ENCODE results near the gene GMPR2. TPM values are rescaled to one million over a fixed set of nuclear protein-coding genes. Genes with fewer than 3 reads are reported as not detected.

Gene GMPR2
- total RNA-seq, 5 donors from 2014 or later (not counting 1 experiment from before 2014, with no cell fraction given): 53.8 to 81.2 (median 64.0) TPM

DNA sequence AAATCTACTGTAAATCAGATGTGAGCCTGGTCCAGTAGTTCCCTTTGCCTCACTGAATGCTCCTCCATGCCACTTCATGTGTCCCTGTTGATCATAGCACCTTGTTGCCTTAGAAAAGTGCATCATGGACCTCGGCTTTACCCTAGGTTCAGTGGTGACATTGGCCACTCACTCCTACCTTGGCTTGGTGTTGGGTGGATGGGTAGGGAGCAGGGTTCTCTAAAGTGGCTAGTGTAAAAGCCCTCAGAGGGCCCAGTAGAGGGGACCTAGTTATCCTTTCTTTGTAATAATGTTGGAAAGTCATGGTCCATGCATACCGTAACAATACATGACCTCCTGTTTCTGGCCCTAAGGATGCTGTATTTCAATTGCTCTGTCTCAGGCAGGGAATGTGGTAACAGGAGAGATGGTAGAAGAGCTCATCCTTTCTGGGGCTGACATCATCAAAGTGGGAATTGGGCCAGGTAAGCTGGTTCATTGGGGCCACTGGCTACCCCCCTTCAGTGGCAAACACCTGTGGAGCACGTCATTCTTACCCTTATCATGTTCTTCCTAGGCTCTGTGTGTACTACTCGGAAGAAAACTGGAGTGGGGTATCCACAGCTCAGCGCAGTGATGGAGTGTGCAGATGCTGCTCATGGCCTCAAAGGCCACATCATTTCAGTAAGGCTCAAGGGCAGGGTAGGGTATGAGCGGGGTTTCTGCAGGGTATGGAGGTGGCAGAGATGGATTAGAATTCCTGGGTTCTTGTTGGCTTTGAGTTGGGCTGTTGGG, 4.1 kb downstream of the GMPR2 start:
- CTCF ChIA-PET: no interaction called here
- no peak overlapping the region for H3K4me3 ChIP-seq (ENCODE audit: control insufficient read depth in 1 of 2, extremely low read depth in 1 of 2, low read length in 1 of 2)
- peaks cover 11 to 67% of the 10 kb centered on the region in 2 donors for H3K36me3 ChIP-seq (ENCODE audit: control insufficient read depth in 2 of 2, extremely low read depth in 1 of 2, insufficient read depth in 1 of 2, low read length in 1 of 2)
- H3K9me3 ChIP-seq: no peaks in the 10 kb centered on the region
- no peak overlapping the region for H3K4me3 Mint-ChIP-seq
- no peak overlapping the region for H3K27ac ChIP-seq (ENCODE audit: low read length)
- 100% methylated on average over 2 of the region's 6 CpGs for WGBS (ENCODE audit: insufficient coverage)
- no peak for DNase-seq
- no peak for ATAC-seq (replicated peaks in 1 of 4)
- no peaks in the 10 kb centered on the region for H3K27me3 Mint-ChIP-seq
- peaks cover 54% of the 10 kb centered on the region for H3K36me3 Mint-ChIP-seq
- peaks cover 34 to 53% of the 10 kb centered on the region in 2 experiments for H3K4me1 ChIP-seq (ENCODE audit: control insufficient read depth in 1 of 2, extremely low read depth in 1 of 2, insufficient read depth in 2 of 2, low read length in 2 of 2)
- POLR2A ChIA-PET: interaction anchor here (0.5 to 0.6 kb wide), 2 partner anchors 46 to 122 kb away, joined by 3 to 5 read pairs; partner anchors contain the start of genes DCAF11 (in 1 of the 2) and NRL (in 1 of the 2)
- no peak overlapping the region for H3K27ac Mint-ChIP-seq
- H3K9me3 Mint-ChIP-seq: no peaks in the 10 kb centered on the region
- H3K27me3 ChIP-seq (replicated peaks in 1 of 2; ENCODE audit: control insufficient read depth in 2 of 2, extremely low read depth in 1 of 2, insufficient read depth in 2 of 2, low read length in 1 of 2): no peaks in the 10 kb centered on the region
- H3K4me1 Mint-ChIP-seq: peaks cover 74 to 84% (median 84%) of the 10 kb centered on the region in 3 donors

GRCh38 chr14:24237463-24237955, 4.8 kb downstream of the GMPR2 start:
- Mint-ChIP-seq H3K36me3 (peaks cover 54% of the 10 kb centered on the region), H3K9me3 (no peaks in the 10 kb centered on the region)

GRCh38 chr14:24238123-24238522, 5.4 kb downstream of the GMPR2 start:
- no peak for ATAC-seq (replicated peaks in 1 of 4)
- H3K9me3 ChIP-seq: no peaks in the 10 kb centered on the region
- Mint-ChIP-seq H3K27ac (peak overlapping the region; percentile 7 to 84), H3K27me3 (no peaks in the 10 kb centered on the region), H3K4me1 (peaks cover 80 to 85% (median 83%) of the 10 kb centered on the region in 3 donors), H3K36me3 (peaks cover 54% of the 10 kb centered on the region), H3K4me3 (no peak overlapping the region), H3K9me3 (no peaks in the 10 kb centered on the region)
- H3K4me1 ChIP-seq (ENCODE audit: control insufficient read depth in 1 of 2, extremely low read depth in 1 of 2, insufficient read depth in 2 of 2, low read length in 2 of 2): peaks cover 33 to 53% of the 10 kb centered on the region in 2 experiments
- 96% methylated on average over 3 of the region's 5 CpGs for WGBS (ENCODE audit: insufficient coverage)
- DNase-seq: no peak
- H3K36me3 ChIP-seq (ENCODE audit: control insufficient read depth in 2 of 2, extremely low read depth in 1 of 2, insufficient read depth in 1 of 2, low read length in 1 of 2): peaks cover 11 to 67% of the 10 kb centered on the region in 2 donors
- ChIA-PET CTCF (interaction anchor here in 1 of 2 donors (0.7 kb wide), 1 partner anchor 194 kb away, joined by 3 read pairs; no protein-coding TSS in a partner anchor), POLR2A (interaction anchor here in 1 of 2 donors (0.5 to 0.6 kb wide), 2 partner anchors 9 to 204 kb away, joined by 3 to 6 read pairs; partner anchors contain the start of gene SDR39U1)
- no peak overlapping the region for H3K27ac ChIP-seq (ENCODE audit: low read length)
- no peaks in the 10 kb centered on the region for H3K27me3 ChIP-seq (replicated peaks in 1 of 2; ENCODE audit: control insufficient read depth in 2 of 2, extremely low read depth in 1 of 2, insufficient read depth in 2 of 2, low read length in 1 of 2)
- H3K4me3 ChIP-seq (ENCODE audit: control insufficient read depth in 1 of 2, extremely low read depth in 1 of 2, low read length in 1 of 2): no peak overlapping the region

More at GRCh38 chr14:24237463-24237955, 4.8 kb downstream of the GMPR2 start:
- ChIA-PET POLR2A (interaction anchor here in 1 of 2 donors (0.6 kb wide), 1 partner anchor 205 kb away, joined by 6 read pairs; the partner anchor contains the start of gene SDR39U1), CTCF (no interaction called here)
- H3K27me3 ChIP-seq (replicated peaks in 1 of 2; ENCODE audit: control insufficient read depth in 2 of 2, extremely low read depth in 1 of 2, insufficient read depth in 2 of 2, low read length in 1 of 2): no peaks in the 10 kb centered on the region
- no peak for ATAC-seq (replicated peaks in 1 of 4)
- peaks cover 11 to 67% of the 10 kb centered on the region in 2 donors for H3K36me3 ChIP-seq (ENCODE audit: control insufficient read depth in 2 of 2, extremely low read depth in 1 of 2, insufficient read depth in 1 of 2, low read length in 1 of 2)
- Mint-ChIP-seq H3K27ac (no peak overlapping the region), H3K4me1 (peaks cover 79 to 86% (median 86%) of the 10 kb centered on the region in 3 donors), H3K4me3 (peak overlapping the region in 1 of 3 donors; percentile 9), H3K27me3 (no peaks in the 10 kb centered on the region)
- H3K27ac ChIP-seq (ENCODE audit: low read length): no peak overlapping the region
- no peaks in the 10 kb centered on the region for H3K9me3 ChIP-seq
- WGBS (ENCODE audit: insufficient coverage): 95% methylated on average over 2 of the region's 2 CpGs
- no peak for DNase-seq
- no peak overlapping the region for H3K4me3 ChIP-seq (ENCODE audit: control insufficient read depth in 1 of 2, extremely low read depth in 1 of 2, low read length in 1 of 2)
- H3K4me1 ChIP-seq (ENCODE audit: control insufficient read depth in 1 of 2, extremely low read depth in 1 of 2, insufficient read depth in 2 of 2, low read length in 2 of 2): peaks cover 35 to 54% of the 10 kb centered on the region in 2 experiments

- ATAC-seq (replicated peaks in 1 of 4) (no peak), DNase-seq (no peak)
- H3K36me3 Mint-ChIP-seq: peaks cover 54% of the 10 kb centered on the region
- no peak overlapping the region for H3K27ac ChIP-seq (ENCODE audit: low read length)
- H3K27ac Mint-ChIP-seq: peak overlapping the region; percentile 62 to 84
- H3K4me1 ChIP-seq (ENCODE audit: control insufficient read depth in 1 of 2, extremely low read depth in 1 of 2, insufficient read depth in 2 of 2, low read length in 2 of 2): peaks cover 32 to 53% of the 10 kb centered on the region in 2 experiments
- no peaks in the 10 kb centered on the region for H3K9me3 Mint-ChIP-seq
- H3K4me3 ChIP-seq (ENCODE audit: control insufficient read depth in 1 of 2, extremely low read depth in 1 of 2, low read length in 1 of 2): no peak overlapping the region
- ChIA-PET POLR2A (interaction anchor here in 1 of 2 donors (0.5 kb wide), 1 partner anchor 10 kb away, joined by 3 read pairs; no protein-coding TSS in a partner anchor), CTCF (interaction anchor here in 1 of 2 donors (0.7 kb wide), 1 partner anchor 193 kb away, joined by 3 read pairs; no protein-coding TSS in a partner anchor)
- H3K27me3 Mint-ChIP-seq: no peaks in the 10 kb centered on the region
- WGBS (ENCODE audit: insufficient coverage): 100% methylated on average over 2 of the region's 5 CpGs
- H3K4me1 Mint-ChIP-seq: peaks cover 80 to 85% (median 83%) of the 10 kb centered on the region in 3 donors
- H3K4me3 Mint-ChIP-seq: peak overlapping the region in 2 of 3 donors; percentile 23 to 83
- no peaks in the 10 kb centered on the region for H3K9me3 ChIP-seq
- H3K36me3 ChIP-seq (ENCODE audit: control insufficient read depth in 2 of 2, extremely low read depth in 1 of 2, insufficient read depth in 1 of 2, low read length in 1 of 2): peaks cover 11 to 67% of the 10 kb centered on the region in 2 donors
- no peaks in the 10 kb centered on the region for H3K27me3 ChIP-seq (replicated peaks in 1 of 2; ENCODE audit: control insufficient read depth in 2 of 2, extremely low read depth in 1 of 2, insufficient read depth in 2 of 2, low read length in 1 of 2)
These were observed 5.9 kb downstream of the GMPR2 start for GRCh38 chr14:24238527-24239037.

DNA sequence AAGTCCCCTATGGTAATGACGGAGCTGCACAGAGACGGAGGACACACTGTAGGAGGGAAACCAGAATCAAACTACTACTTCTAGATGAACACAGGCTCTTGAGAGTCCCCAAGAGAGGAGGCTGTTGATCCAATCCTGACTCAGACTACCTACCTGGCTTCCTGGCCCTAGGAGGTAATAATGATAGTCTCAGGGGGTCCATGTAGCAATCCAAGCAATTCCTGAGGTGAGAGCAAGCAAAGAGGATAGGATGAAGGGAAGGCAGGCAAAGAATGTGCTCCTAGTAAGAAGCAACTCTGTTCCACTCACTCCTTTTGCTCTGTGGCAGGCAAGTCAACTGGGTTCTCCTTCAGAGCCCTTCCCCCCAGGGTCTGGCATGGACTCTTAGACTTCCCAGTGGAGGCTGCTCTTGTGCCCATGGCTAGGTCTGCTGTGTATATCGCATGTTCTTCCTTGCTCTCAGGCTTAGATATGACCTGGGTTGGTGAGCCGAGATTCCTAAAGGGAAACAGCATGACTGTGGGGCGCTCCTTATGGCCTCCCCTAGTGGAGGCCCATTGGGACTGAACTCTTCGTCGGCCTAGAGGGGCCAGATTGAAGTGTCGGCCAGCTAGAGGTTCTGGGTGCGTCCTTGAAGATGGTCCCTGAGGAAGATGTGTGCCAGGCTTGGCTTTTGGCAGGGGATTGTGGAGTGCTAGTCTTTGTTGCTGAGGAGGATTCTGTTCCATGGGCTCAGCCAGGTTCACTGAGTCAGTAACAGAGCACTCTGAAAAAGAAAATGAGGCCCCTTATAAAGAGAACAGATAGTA, 7.6 kb downstream of the GMPR2 start:
- Histone ChIP-seq H3K4me1 (ENCODE audit: control insufficient read depth in 1 of 2, extremely low read depth in 1 of 2, insufficient read depth in 2 of 2, low read length in 2 of 2) (peaks cover 26 to 52% of the 10 kb centered on the region in 2 experiments), H3K4me3 (ENCODE audit: control insufficient read depth in 1 of 2, extremely low read depth in 1 of 2, low read length in 1 of 2) (no peak overlapping the region), H3K27me3 (replicated peaks in 1 of 2; ENCODE audit: control insufficient read depth in 2 of 2, extremely low read depth in 1 of 2, insufficient read depth in 2 of 2, low read length in 1 of 2) (no peaks in the 10 kb centered on the region), H3K9me3 (no peaks in the 10 kb centered on the region), H3K27ac (ENCODE audit: low read length) (no peak overlapping the region), H3K36me3 (ENCODE audit: control insufficient read depth in 2 of 2, extremely low read depth in 1 of 2, insufficient read depth in 1 of 2, low read length in 1 of 2) (peaks cover 11 to 59% of the 10 kb centered on the region in 2 donors)
- Mint-ChIP-seq H3K27me3 (no peaks in the 10 kb centered on the region), H3K36me3 (peaks cover 47% of the 10 kb centered on the region), H3K9me3 (no peaks in the 10 kb centered on the region), H3K4me1 (peaks cover 69 to 82% (median 79%) of the 10 kb centered on the region in 3 donors), H3K4me3 (peak overlapping the region; percentile 83 to 98 (median 98)), H3K27ac (peak overlapping the region; percentile 77 to 83)
- ChIA-PET POLR2A (interaction anchor here (0.6 to 1.1 kb wide), 3 partner anchors 29 to 32 kb away, joined by 3 to 5 read pairs (median 3); no protein-coding TSS in a partner anchor), CTCF (interaction anchor here in 1 of 2 donors (2.9 kb wide), 1 partner anchor 59 kb away, joined by 104 read pairs; the partner anchor contains the start of genes DHRS1 and NOP9)
- ATAC-seq (replicated peaks in 1 of 4) (no peak), DNase-seq (no peak)
- WGBS (ENCODE audit: insufficient coverage): 93% methylated on average over 5 of the region's 9 CpGs
